Loucy (cell line): ENCODE results near the gene LRRIQ1.

Experiments used
- H2AFZ ChIP-seq: fragments of 200-600 bp; sonication (generic); 2 replicates; pipeline ENCODE4 v1.6.0; 2016; ENCODE audit warnings: antibody characterized with exemption, mild to moderate bottlenecking, low read length, moderate library complexity
- H3F3A ChIP-seq: fragments of 200-600 bp; 2 replicates; pipeline ENCODE4 v1.6.0; 2016; ENCODE audit warnings: antibody characterized with exemption, low read depth, mild to moderate bottlenecking
- H3K27me3 ChIP-seq: fragments of 200-600 bp; sonication (generic); 2 replicates; pipeline ENCODE4 v1.6.1; 2014; ENCODE audit warnings: low read length, mild to moderate bottlenecking; ENCODE audit not compliant: insufficient read depth, poor library complexity, severe bottlenecking
- H3K36me3 ChIP-seq: fragments of 200-600 bp; sonication (generic); 2 replicates; pipeline ENCODE4 v1.6.1; 2016; ENCODE audit warnings: low read length; ENCODE audit not compliant: insufficient read depth
- H3K4me1 ChIP-seq: fragments of 200-600 bp; sonication (generic); 2 replicates; pipeline ENCODE4 v1.5.1; 2014; ENCODE audit warnings: low read length, mild to moderate bottlenecking; ENCODE audit not compliant: insufficient read depth, poor library complexity, severe bottlenecking
- H3K4me2 ChIP-seq: fragments of 200-600 bp; sonication (generic); 2 replicates; pipeline ENCODE4 v1.6.0; 2014; ENCODE audit warnings: antibody characterized with exemption, low read length, low read depth, mild to moderate bottlenecking; ENCODE audit not compliant: poor library complexity, severe bottlenecking
- H3K4me3 ChIP-seq: fragments of 200-600 bp; sonication (generic); 2 replicates; pipeline ENCODE4 v1.5.1; 2014; ENCODE audit warnings: low read length, mild to moderate bottlenecking, mixed read lengths; ENCODE audit not compliant: poor library complexity, severe bottlenecking
- H3K79me2 ChIP-seq: fragments of 200-600 bp; sonication (generic); 2 replicates; pipeline ENCODE4 v1.6.1; 2014; ENCODE audit warnings: low read length; ENCODE audit not compliant: insufficient read depth
- H3K9ac ChIP-seq: fragments of 200-600 bp; sonication (generic); 2 replicates; pipeline ENCODE4 v1.6.0; 2014; ENCODE audit warnings: mild to moderate bottlenecking, low read depth, low read length, moderate library complexity; ENCODE audit not compliant: poor library complexity, severe bottlenecking
- H3K9me2 ChIP-seq: fragments of 200-600 bp; sonication (generic); replicated peaks from 2 replicates; pipeline ENCODE4 v1.6.1; 2016; ENCODE audit warnings: low read depth, low read length, mixed read lengths
- H3K9me3 ChIP-seq: fragments of 200-600 bp; sonication (generic); 2 replicates; pipeline ENCODE4 v1.6.1; 2014; ENCODE audit warnings: mild to moderate bottlenecking, antibody characterized with exemption, low read length, low read depth; ENCODE audit not compliant: insufficient read depth
- H4K20me1 ChIP-seq: fragments of 200-600 bp; sonication (generic); 2 replicates; pipeline ENCODE4 v1.6.0; 2014; ENCODE audit warnings: antibody characterized with exemption, low read length, mild to moderate bottlenecking; ENCODE audit not compliant: insufficient read depth, poor library complexity, severe bottlenecking
- CTCF ChIP-seq: fragments of 200-600 bp; sonication (generic); conservative IDR thresholded peaks from 2 replicates; pipeline ENCODE4 v1.5.1; 2014; ENCODE audit warnings: mild to moderate bottlenecking, antibody characterized with exemption, low read length
- EZH2phosphoT487 ChIP-seq: fragments of 200-600 bp; IDR thresholded peaks from 2 replicates; pipeline ENCODE4 v1.6.1; 2018; ENCODE audit warnings: antibody characterized with exemption, mild to moderate bottlenecking, moderate library complexity, borderline replicate concordance

The LRRIQ1 gene

GRCh38 chr12:85005615-85006014 is 30.5 kb upstream of the LRRIQ1 start:
- H4K20me1 ChIP-seq, result no peaks in the 10 kb centered on the region
- H3F3A ChIP-seq, result no peaks in the 10 kb centered on the region
- H3K79me2 ChIP-seq, result no peaks in the 10 kb centered on the region
- H3K27me3 ChIP-seq, result no peaks in the 10 kb centered on the region
- H3K4me3 ChIP-seq, result no peak overlapping the region
- H3K9me2 ChIP-seq, result no peaks in the 10 kb centered on the region
- peak overlapping the region; percentile 57 for H3K4me2 ChIP-seq
- H2AFZ ChIP-seq, result no peak overlapping the region
- no peak overlapping the region for H3K9ac ChIP-seq
- H3K36me3 ChIP-seq, result no peaks in the 10 kb centered on the region
- peaks cover 23% of the 10 kb centered on the region for H3K4me1 ChIP-seq
- H3K9me3 ChIP-seq, result no peaks in the 10 kb centered on the region
- TF ChIP-seq CTCF (0 out of 2 replicates have a peak, but pooled peaks have one; percentile 20), EZH2phosphoT487 (no peak)

GRCh38 chr12:85006206-85006605 is 29.9 kb upstream of the LRRIQ1 start:
- Histone ChIP-seq H2AFZ (no peak overlapping the region), H4K20me1 (no peaks in the 10 kb centered on the region), H3K79me2 (no peaks in the 10 kb centered on the region), H3K9ac (no peak overlapping the region), H3K27me3 (no peaks in the 10 kb centered on the region), H3K36me3 (no peaks in the 10 kb centered on the region), H3K4me2 (peak overlapping the region; percentile 57), H3K4me3 (peak overlapping the region; percentile 28), H3F3A (no peaks in the 10 kb centered on the region), H3K9me2 (no peaks in the 10 kb centered on the region), H3K4me1 (peaks cover 23% of the 10 kb centered on the region), H3K9me3 (no peaks in the 10 kb centered on the region)
- no peak for TF ChIP-seq EZH2phosphoT487
- no peak for TF ChIP-seq CTCF

- peaks cover 23% of the 10 kb centered on the region for H3K4me1 ChIP-seq
- no peaks in the 10 kb centered on the region for H3K27me3 ChIP-seq
- no peaks in the 10 kb centered on the region for H3K36me3 ChIP-seq
- TF ChIP-seq CTCF (no peak), EZH2phosphoT487 (no peak)
- no peak overlapping the region for H3K4me2 ChIP-seq
- H4K20me1 ChIP-seq, result no peaks in the 10 kb centered on the region
- no peak overlapping the region for H3K4me3 ChIP-seq
- H3K9me3 ChIP-seq, result no peaks in the 10 kb centered on the region
- peak overlapping the region; percentile 30; the same call in 1 of the 2 replicates for H2AFZ ChIP-seq
- H3K9ac ChIP-seq, result no peak overlapping the region
- H3F3A ChIP-seq, result no peaks in the 10 kb centered on the region
- H3K79me2 ChIP-seq, result no peaks in the 10 kb centered on the region
- no peaks in the 10 kb centered on the region for H3K9me2 ChIP-seq
Observed at GRCh38 chr12:85007836-85008235, 28.3 kb upstream of the LRRIQ1 start.
